Measurements from ENCODE around the gene RPL3.

Gene RPL3

DNA sequence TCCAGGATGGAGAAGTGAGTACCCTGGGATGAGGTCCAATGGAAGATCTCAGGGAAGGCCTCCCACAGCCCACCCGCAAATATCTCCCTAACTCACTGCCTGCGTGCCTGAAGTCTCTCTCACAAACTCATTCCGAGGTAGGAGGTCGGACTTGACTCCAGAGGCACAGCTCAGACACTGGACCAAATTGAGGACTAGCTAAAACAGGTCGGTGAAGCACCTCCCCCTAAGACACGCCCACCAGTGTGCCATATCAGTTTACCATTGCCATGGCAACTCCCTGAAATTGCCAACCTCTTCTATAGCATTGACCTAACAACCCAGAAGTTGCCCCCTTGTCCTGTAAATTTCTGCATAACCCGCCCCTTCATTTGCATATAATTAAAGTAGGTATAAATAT is 17.5 kb downstream of the RPL3 start:
- H3K4me3 ChIP-seq (ENCODE audit: low read length), result no peak overlapping the region
- TF ChIP-seq ZNF274 (IDR thresholded peaks at IDR 0.05; ENCODE audit: low read depth, low read length), result no peak

DNA sequence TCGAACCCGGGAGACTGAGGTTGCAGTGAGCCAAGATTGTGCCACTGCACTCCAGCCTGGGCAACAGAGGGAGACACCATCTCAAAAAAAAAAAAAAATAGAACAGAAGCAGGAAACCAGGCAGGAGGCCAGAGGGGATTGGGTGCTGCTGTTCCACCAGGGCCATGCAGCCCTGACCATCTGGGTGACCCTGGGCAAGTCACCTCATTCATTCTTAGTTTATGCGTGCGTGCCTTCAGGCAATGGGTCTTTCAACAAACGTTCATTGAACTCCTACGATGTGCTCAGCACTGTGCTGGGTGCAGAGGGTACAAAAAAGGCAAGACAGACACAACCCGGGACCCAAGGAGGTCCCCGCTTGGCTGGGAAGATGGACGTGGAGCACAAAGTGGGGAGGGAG is 18.3 kb downstream of the RPL3 start:
- no peak for TF ChIP-seq ZNF274 (IDR thresholded peaks at IDR 0.05; ENCODE audit: low read depth, low read length)
- no peak overlapping the region for H3K4me3 ChIP-seq (ENCODE audit: low read length)

DNA sequence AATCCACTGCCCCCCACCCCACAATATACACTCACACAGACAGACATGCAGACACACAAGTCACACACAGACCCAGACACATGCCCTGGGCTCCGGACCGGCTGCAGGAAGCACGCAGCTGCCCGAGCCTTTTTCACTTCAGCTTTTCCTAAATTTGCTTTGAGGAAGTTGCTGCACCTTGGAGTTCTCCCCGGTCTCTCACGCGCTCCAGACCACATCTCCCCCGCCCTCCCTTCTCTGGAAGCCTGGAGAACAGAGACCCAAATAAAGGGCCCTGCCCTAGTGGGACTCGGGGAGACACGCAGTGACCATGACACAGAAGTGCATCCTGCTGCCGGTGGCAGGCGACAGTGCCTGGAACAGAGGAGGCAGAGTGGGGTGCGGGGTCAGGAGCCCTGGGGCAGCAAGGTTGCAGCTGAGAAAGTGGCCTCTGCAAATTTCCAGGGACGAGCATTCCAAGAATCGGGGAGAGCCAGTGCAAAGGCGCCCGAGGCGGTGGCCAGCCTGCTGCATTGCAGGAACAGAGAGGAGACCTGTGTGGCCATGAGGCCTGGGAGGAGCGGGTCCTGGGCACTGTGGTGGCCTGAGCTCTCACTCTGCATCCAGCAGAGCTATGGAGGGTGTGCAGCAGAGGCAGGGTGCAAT is 19.1 kb downstream of the RPL3 start:
- TF ChIP-seq ZNF274 (IDR thresholded peaks at IDR 0.05; ENCODE audit: low read depth, low read length), result no peak
- H3K4me3 ChIP-seq (ENCODE audit: low read length), result no peak overlapping the region

DNA sequence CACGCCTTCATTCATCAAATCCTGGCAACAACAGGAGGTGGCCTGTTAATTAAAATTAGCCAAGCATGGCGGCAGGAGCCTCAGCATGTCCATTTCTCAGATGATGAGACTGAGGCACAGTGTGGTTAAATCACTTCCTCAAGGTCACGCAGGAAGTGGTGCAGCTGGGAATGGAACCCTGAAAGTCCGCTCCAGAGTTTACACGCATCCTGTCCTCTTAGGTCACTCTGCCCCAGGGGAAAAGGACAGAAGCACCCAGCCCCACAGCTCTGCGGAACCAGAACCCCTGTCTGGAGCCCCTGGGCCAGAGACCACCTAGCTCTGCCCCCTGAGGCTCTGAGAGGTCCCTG is 19.6 kb downstream of the RPL3 start:
- no peak overlapping the region for H3K4me3 ChIP-seq (ENCODE audit: low read length)
- no peak for TF ChIP-seq ZNF274 (IDR thresholded peaks at IDR 0.05; ENCODE audit: low read depth, low read length)

DNA sequence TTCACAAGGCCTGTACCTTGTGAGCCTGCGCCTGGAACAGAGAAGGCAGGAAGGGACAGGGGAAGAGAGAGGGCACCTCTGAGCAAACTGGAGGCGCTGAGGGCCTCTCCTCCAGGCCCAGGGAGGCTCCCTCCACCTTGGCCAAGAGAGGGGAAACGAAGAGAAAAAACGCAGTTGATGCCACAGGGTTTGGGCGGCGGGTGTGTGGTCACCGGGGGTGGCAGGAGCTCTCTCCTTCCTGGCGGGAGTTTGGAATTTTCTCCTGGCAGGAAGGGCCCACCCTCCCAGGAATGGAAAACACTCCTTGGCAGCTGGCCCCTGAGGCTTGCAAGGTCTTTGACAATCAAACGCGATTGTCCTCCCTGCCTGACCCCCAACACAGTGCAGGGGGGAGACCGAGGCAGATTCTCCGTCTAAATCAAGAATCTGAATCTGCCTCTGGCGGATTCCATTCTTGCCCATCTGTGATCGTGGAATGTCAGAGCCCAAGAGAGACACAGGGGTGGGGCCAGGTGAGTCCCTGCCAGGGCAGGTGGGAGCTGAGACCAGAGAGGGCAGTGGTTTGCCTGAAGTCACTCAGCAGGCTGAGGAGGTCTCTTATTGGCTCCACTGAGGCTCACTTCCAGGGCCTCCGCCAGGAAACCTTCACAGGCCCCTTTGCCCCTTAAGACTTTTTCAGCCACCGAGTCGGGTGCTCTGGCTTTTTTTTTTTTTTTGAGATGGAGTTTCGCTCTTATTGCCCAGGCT is 21.0 kb downstream of the RPL3 start:
- H3K4me3 ChIP-seq (ENCODE audit: low read length), result no peak overlapping the region

DNA sequence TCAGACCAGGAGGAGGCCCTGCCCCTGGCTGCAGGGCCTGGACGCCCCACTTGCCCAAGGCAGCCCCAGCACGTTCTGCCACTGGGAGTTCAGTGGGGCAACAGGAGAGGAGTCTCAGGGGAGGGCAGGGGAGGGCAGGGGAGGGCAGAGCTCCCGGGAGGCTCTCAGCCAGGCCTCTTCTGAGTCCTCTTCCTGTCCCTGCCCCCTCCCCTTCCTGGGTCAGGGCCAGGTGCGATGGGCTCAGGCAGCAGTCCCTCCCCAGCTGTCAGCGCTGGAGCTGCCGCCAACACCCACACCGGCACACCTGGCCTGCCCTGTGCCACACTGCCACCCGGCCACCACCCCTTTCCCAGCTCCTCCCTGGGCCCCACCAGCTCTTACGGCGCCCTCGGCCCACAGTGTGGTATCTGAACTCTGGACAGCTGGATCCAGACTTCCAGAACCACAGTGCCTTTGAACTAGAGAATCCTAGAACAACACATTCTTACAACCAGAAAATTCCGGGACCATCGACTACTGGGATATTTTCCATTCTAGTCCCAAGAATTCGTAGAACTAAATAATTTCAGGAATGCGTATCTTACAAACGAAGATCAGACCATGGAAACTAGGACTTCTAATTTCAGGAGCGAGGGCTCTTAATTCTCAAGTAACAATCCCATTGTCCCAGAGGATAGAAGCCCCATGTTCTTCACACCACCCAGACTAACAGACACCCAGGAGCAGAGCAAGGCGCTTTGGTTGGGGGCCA is 21.8 kb downstream of the RPL3 start:
- H3K4me3 ChIP-seq (ENCODE audit: low read length), result no peak overlapping the region
- TF ChIP-seq ZNF274 (IDR thresholded peaks at IDR 0.05; ENCODE audit: low read depth, low read length), result no peak

More for the DNA sequence above, 21.0 kb downstream of the RPL3 start:
- no peak for TF ChIP-seq ZNF274 (IDR thresholded peaks at IDR 0.05; ENCODE audit: low read depth, low read length)

DNA sequence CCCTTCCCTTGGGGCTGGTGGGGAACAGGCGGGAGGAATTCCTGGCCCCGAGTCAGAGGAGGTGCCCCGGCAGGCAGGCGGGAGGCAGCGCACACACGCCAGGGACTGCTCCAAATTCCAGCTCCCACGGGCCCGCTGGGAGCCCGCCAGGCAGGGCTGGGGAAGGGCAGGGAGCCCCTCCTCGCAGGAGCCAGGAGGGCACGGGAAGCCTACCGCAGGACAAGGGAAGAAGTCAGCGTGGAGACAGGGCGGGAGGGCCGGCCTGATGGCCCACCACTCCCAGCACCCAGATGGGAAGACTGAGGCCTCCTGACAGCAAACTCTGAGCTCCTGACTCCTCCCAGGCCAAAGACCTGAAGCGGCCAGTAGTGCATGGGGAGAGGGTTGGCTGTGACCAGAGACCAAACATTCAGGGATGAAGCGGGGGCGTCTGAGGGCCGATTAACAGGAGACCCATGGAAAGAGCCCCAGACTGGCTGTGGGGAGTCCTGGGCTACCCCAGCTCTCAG is 22.4 kb downstream of the RPL3 start:
- TF ChIP-seq ZNF274 (IDR thresholded peaks at IDR 0.05; ENCODE audit: low read depth, low read length), result no peak
- no peak overlapping the region for H3K4me3 ChIP-seq (ENCODE audit: low read length)

DNA sequence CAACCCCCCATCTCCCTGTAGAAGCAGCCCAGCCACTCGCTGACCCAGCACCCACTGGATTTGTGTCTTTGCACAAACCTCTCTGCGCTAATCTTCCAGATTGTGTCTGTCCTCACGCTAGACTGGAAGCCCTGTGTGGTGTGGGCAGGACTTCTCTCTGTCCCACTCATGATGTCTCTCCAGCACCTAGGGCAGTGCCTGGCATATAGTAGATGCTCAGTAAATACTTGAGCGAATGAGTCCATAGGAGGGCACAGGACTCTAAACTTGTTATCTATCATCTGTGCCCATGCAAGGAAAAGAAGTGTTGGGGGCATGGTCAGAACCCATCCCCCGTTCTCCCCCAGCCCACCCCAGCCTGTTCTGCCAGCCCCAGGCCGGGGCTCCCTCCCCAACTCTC is 22.9 kb downstream of the RPL3 start:
- TF ChIP-seq ZNF274 (IDR thresholded peaks at IDR 0.05; ENCODE audit: low read depth, low read length), result no peak
- H3K4me3 ChIP-seq (ENCODE audit: low read length), result no peak overlapping the region

DNA sequence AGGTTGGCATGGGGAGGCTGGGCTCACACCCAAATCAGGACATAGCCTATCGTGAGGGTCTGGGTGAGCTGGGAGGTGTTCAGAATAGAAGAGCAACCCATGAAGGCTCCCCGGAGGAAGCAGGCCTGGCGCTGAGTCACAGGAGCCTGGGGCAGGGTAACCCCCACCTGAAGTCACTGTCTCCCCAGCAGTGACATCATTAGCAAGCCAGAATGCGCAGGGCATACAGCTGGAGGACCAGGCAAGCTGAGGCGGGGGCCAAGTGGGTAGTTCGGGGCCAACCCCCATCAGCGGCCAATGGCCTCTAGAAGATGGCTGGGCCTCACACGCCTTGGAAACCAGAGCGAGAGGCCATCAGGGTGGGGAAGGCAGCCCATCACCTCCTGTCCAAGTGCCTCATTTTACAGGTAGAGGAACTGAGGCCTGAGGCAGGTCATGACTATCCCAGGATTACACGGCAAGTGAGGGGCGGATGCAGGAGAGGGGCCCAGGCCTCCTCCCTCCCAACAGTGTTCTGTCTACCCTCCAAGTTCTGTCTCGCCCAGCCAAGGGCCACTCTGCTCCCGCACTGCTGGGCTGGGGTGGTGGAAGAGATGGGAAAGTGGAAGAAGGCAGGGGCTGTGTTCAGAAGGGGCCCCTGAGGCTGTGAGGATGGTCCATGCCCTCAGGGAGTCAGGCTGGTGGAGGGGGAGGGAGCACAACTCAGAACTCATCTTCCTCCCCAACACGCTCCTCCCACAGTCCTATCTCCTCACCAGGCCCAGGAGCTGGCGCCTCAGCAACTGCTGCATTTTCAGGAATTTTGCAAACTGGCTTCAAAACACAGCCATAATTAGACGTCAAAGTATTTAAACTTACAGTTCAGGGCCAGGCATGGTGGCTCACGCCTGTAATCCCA is 24.6 kb downstream of the RPL3 start:
- no peak overlapping the region for H3K4me3 ChIP-seq (ENCODE audit: low read length)

DNA sequence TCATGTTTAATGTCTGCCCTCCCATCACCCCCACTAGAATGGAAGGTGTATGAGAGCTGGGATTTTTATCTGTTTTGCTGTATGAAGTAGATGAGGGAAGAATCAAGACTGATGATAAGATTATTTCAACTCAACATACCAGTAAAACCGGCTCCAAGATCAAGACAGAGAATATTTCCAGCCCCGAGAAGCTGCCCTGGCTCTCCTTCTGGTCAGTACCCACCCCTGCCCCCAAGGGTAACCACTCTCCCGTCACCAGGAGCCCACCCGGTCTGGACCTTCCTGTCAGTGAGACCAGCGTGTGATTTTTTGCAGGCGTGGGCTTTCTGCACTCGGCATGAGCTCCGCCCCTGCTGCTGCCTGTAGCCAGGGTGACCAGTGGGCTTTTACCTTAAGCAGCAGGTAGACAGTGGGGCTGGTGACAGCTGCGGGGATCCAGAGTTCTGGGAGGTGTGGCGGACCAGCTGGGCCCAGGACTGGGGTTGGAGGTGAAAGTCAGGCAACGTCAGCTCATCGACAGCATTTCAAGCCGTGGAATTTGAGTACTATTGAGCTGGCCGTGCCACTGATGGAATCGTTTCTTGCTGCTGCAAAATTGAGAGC is 25.6 kb downstream of the RPL3 start:
- H3K4me3 ChIP-seq (ENCODE audit: low read length), result no peak overlapping the region
- TF ChIP-seq ZNF274 (IDR thresholded peaks at IDR 0.05; ENCODE audit: low read depth, low read length), result no peak

More for the DNA sequence above, 24.6 kb downstream of the RPL3 start:
- TF ChIP-seq ZNF274 (IDR thresholded peaks at IDR 0.05; ENCODE audit: low read depth, low read length), result no peak

DNA sequence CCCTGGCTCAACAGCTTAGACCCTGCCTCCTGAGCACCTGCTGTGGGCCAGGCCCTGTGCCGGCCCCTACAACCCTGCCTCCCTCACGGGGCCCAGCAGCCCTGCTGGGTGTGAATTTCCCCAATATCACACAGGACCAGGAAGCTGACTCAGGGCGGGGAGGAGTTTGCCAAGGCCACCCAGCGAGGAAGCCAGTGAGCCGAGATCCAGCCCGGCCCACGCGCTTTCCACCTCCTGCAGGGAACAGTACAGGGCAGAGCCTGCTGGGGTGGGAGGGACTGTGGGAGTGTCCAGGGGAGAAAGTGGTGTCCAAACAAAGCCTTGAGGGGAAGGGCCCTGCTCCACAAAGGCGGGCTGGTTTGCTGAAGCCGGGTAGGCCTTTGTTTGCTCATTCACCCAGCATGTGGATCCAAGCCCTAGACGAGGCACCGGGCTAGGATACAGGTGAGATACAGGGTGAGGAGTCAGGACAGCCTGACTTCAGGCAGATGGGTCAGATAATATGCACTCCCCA is 26.8 kb downstream of the RPL3 start:
- no peak overlapping the region for H3K4me3 ChIP-seq (ENCODE audit: low read length)
- TF ChIP-seq ZNF274 (IDR thresholded peaks at IDR 0.05; ENCODE audit: low read depth, low read length), result no peak

DNA sequence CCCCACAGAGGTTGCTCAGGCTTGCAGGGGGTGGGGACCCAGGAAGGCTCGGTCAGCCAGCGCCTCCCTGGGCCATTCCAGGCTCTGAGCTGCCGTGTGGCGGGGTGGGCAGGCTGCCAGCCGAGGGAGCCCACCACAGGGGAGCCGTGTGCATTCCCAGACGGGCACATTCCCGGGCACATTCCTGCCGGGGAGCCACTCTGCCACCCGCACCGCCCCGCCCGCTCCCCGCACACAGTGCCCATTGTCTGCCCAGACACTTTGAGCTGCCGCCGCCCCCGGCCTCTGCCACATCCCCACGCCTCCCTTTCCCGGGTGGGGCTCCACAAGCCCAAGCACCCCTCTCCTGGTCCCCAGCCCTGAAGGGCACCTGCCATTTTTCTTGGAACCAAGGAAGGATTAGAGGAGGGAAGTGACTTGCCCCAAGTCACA is 27.4 kb downstream of the RPL3 start:
- H3K4me3 ChIP-seq (ENCODE audit: low read length), result no peak overlapping the region

DNA sequence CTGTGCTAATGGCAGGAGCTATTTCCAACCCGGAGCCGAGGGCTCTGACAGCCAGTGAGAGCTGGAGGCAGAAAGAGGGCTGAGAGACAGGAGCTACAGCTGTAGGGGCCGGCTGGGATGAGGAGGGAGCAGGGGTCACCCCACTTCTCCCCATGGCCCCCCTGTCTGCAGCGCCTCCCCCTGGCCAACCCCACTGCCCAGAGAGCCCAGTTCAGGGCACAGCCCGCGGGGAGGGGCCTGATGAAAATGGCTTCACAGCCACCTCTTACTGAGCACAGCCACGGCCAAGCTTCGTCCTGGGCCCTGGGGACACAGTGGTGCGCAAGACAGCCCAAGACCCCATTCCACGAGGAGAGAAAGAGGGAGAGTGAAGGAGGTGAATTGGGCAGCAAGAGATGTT is 27.9 kb downstream of the RPL3 start:
- no peak overlapping the region for H3K4me3 ChIP-seq (ENCODE audit: low read length)
- no peak for TF ChIP-seq ZNF274 (IDR thresholded peaks at IDR 0.05; ENCODE audit: low read depth, low read length)

More for the DNA sequence above, 27.4 kb downstream of the RPL3 start:
- no peak for TF ChIP-seq ZNF274 (IDR thresholded peaks at IDR 0.05; ENCODE audit: low read depth, low read length)

Data from GM08714 (cell line).